ENCODE measurements around the gene APPL2.

GRCh38 chr12:105162174-105162573 is 73.8 kb downstream of the APPL2 start:
- TF ChIP-seq CTCF (IDR thresholded peaks at IDR 0.05) (no peak), POLR2A (IDR thresholded peaks at IDR 0.05) (no peak)

All from esophagus squamous epithelium (tissue), 4 donors.